Stimulated activated memory B cell treated with anti-CD40 and anti-IgM and Interleukin-4, amounts not matched to agents 10 μg/mL and 1 μg/mL and 100 μg/mL, for 72 hours (primary cell): Measurements from ENCODE around the gene CATSPER3.
"Not testable (repeated sequence)": the region's sequence is repeated elsewhere in the genome, so short reads cannot be mapped to it uniquely, and the experiment has no call there.

Source experiments
- ATAC-seq: fragments of 150-1000 bp; cut with Tn5 transposase; 2 replicates; pipeline ENCODE4 v1.10.0; 2021
- H3K27ac Mint-ChIP-seq: one replicate; pipeline ENCODE4 v1.8.0; 2022; ENCODE audit warnings: mild to moderate bottlenecking, mixed read lengths
- H3K27me3 Mint-ChIP-seq: one replicate; pipeline ENCODE4 v1.8.0; 2022; ENCODE audit warnings: mixed read lengths
- H3K36me3 Mint-ChIP-seq: one replicate; pipeline ENCODE4 v1.8.0; 2022; ENCODE audit warnings: mixed read lengths
- H3K4me1 Mint-ChIP-seq: one replicate; pipeline ENCODE4 v1.8.0; 2022; ENCODE audit warnings: mixed read lengths
- H3K4me3 Mint-ChIP-seq: one replicate; pipeline ENCODE4 v1.8.0; 2022; ENCODE audit warnings: mild to moderate bottlenecking, moderate library complexity, mixed read lengths
- H3K9me3 Mint-ChIP-seq: one replicate; pipeline ENCODE4 v1.8.0; 2022; ENCODE audit warnings: mixed read lengths

CATSPER3 gene

GRCh38 chr5:134958755-134959154 is 9.0 kb upstream of the CATSPER3 start:
- Mint-ChIP-seq H3K4me1 (no peaks in the 10 kb centered on the region), H3K27ac (no peak overlapping the region), H3K9me3 (peaks cover 6% of the 10 kb centered on the region), H3K36me3 (peaks cover 28% of the 10 kb centered on the region), H3K4me3 (no peak overlapping the region), H3K27me3 (no peaks in the 10 kb centered on the region)
- ATAC-seq = no peak

GRCh38 chr5:134963098-134963497 is 4.6 kb upstream of the CATSPER3 start:
- Mint-ChIP-seq H3K4me3 (no peak overlapping the region), H3K27me3 (no peaks in the 10 kb centered on the region), H3K36me3 (peaks cover 38% of the 10 kb centered on the region), H3K27ac (no peak overlapping the region), H3K4me1 (no peaks in the 10 kb centered on the region), H3K9me3 (no peaks in the 10 kb centered on the region)
- ATAC-seq = no peak

GRCh38 chr5:134964359-134965270 is 3.1 kb upstream of the CATSPER3 start:
- H3K27me3 Mint-ChIP-seq = no peaks in the 10 kb centered on the region
- H3K9me3 Mint-ChIP-seq = no peaks in the 10 kb centered on the region
- H3K4me1 Mint-ChIP-seq = no peaks in the 10 kb centered on the region
- H3K36me3 Mint-ChIP-seq = peaks cover 43% of the 10 kb centered on the region
- no peak for ATAC-seq
- H3K4me3 Mint-ChIP-seq = no peak overlapping the region
- no peak overlapping the region for H3K27ac Mint-ChIP-seq

GRCh38 chr5:134965271-134965825 is 2.4 kb upstream of the CATSPER3 start:
- Mint-ChIP-seq H3K36me3 (peaks cover 44% of the 10 kb centered on the region), H3K9me3 (no peaks in the 10 kb centered on the region), H3K4me1 (no peaks in the 10 kb centered on the region), H3K4me3 (no peak overlapping the region), H3K27ac (no peak overlapping the region), H3K27me3 (no peaks in the 10 kb centered on the region)
- ATAC-seq = no peak

GRCh38 chr5:134968055-134968454 is 348 bp downstream of the CATSPER3 start:
- H3K27ac Mint-ChIP-seq = no peak overlapping the region
- no peaks in the 10 kb centered on the region for H3K9me3 Mint-ChIP-seq
- no peak for ATAC-seq
- no peaks in the 10 kb centered on the region for H3K27me3 Mint-ChIP-seq
- H3K4me1 Mint-ChIP-seq = no peaks in the 10 kb centered on the region
- H3K36me3 Mint-ChIP-seq = peaks cover 58% of the 10 kb centered on the region
- no peak overlapping the region for H3K4me3 Mint-ChIP-seq

GRCh38 chr5:134969166-134969565 is 1.5 kb downstream of the CATSPER3 start:
- Mint-ChIP-seq H3K36me3 (peaks cover 63% of the 10 kb centered on the region), H3K9me3 (no peaks in the 10 kb centered on the region)

GRCh38 chr5:134975078-134975715 is 7.5 kb downstream of the CATSPER3 start:
- Mint-ChIP-seq H3K27me3 (no peaks in the 10 kb centered on the region), H3K9me3 (peaks cover 19% of the 10 kb centered on the region), H3K4me3 (no peak overlapping the region), H3K27ac (no peak overlapping the region), H3K36me3 (peaks cover 65% of the 10 kb centered on the region), H3K4me1 (no peaks in the 10 kb centered on the region)
- no peak for ATAC-seq

More at GRCh38 chr5:134969166-134969565, 1.5 kb downstream of the CATSPER3 start:
- no peak overlapping the region for H3K4me3 Mint-ChIP-seq
- no peak for ATAC-seq
- no peaks in the 10 kb centered on the region for H3K27me3 Mint-ChIP-seq
- no peaks in the 10 kb centered on the region for H3K4me1 Mint-ChIP-seq
- no peak overlapping the region for H3K27ac Mint-ChIP-seq

- Mint-ChIP-seq H3K4me1 (no peaks in the 10 kb centered on the region), H3K4me3 (no peak overlapping the region), H3K36me3 (peaks cover 71% of the 10 kb centered on the region), H3K27ac (no peak overlapping the region), H3K27me3 (peaks cover 6% of the 10 kb centered on the region), H3K9me3 (peaks cover 22% of the 10 kb centered on the region)
- no peak for ATAC-seq
Observed at GRCh38 chr5:134975843-134976242, 8.1 kb downstream of the CATSPER3 start.

- H3K36me3 Mint-ChIP-seq = peaks cover 73% of the 10 kb centered on the region
- no peak overlapping the region for H3K4me3 Mint-ChIP-seq
- peaks cover 16% of the 10 kb centered on the region for H3K27me3 Mint-ChIP-seq
Observed at GRCh38 chr5:134976841-134977240, 9.1 kb downstream of the CATSPER3 start.

GRCh38 chr5:134979416-134979815 is 11.7 kb downstream of the CATSPER3 start:
- peaks cover 49% of the 10 kb centered on the region for H3K9me3 Mint-ChIP-seq
- ATAC-seq = no peak
- no peak overlapping the region for H3K4me3 Mint-ChIP-seq
- no peaks in the 10 kb centered on the region for H3K4me1 Mint-ChIP-seq
- H3K36me3 Mint-ChIP-seq = peaks cover 67% of the 10 kb centered on the region
- no peak overlapping the region for H3K27ac Mint-ChIP-seq
- H3K27me3 Mint-ChIP-seq = peaks cover 20% of the 10 kb centered on the region

More at GRCh38 chr5:134976841-134977240, 9.1 kb downstream of the CATSPER3 start:
- Mint-ChIP-seq H3K9me3 (peaks cover 30% of the 10 kb centered on the region), H3K4me1 (no peaks in the 10 kb centered on the region), H3K27ac (no peak overlapping the region)
- ATAC-seq = no peak

GRCh38 chr5:134982230-134982629 is 14.5 kb downstream of the CATSPER3 start:
- ATAC-seq = no peak

GRCh38 chr5:134989266-134989830 is 21.6 kb downstream of the CATSPER3 start:
- Mint-ChIP-seq H3K4me3 (no peak overlapping the region), H3K9me3 (no peaks in the 10 kb centered on the region), H3K27ac (no peak overlapping the region), H3K27me3 (no peaks in the 10 kb centered on the region), H3K4me1 (peaks cover 7% of the 10 kb centered on the region), H3K36me3 (no peaks in the 10 kb centered on the region)
- ATAC-seq = no peak

More at GRCh38 chr5:134982230-134982629, 14.5 kb downstream of the CATSPER3 start:
- peaks cover 43% of the 10 kb centered on the region for H3K9me3 Mint-ChIP-seq
- no peak overlapping the region for H3K27ac Mint-ChIP-seq
- peaks cover 20% of the 10 kb centered on the region for H3K27me3 Mint-ChIP-seq
- peaks cover 46% of the 10 kb centered on the region for H3K36me3 Mint-ChIP-seq
- no peaks in the 10 kb centered on the region for H3K4me1 Mint-ChIP-seq
- H3K4me3 Mint-ChIP-seq = no peak overlapping the region

GRCh38 chr5:134990183-134990582 is 22.5 kb downstream of the CATSPER3 start:
- not testable (repeated sequence) for H3K4me3 Mint-ChIP-seq, H3K27ac Mint-ChIP-seq, H3K27me3 Mint-ChIP-seq, H3K36me3 Mint-ChIP-seq, H3K9me3 Mint-ChIP-seq, ATAC-seq
- H3K4me1 Mint-ChIP-seq = peaks cover 16% of the 10 kb centered on the region

- peaks cover 20% of the 10 kb centered on the region for H3K4me1 Mint-ChIP-seq
- H3K36me3 Mint-ChIP-seq = no peaks in the 10 kb centered on the region
- no peaks in the 10 kb centered on the region for H3K27me3 Mint-ChIP-seq
- H3K9me3 Mint-ChIP-seq = no peaks in the 10 kb centered on the region
- no peak overlapping the region for H3K27ac Mint-ChIP-seq
- H3K4me3 Mint-ChIP-seq = no peak overlapping the region
- no peak for ATAC-seq
Observed at GRCh38 chr5:134992148-134992547, 24.4 kb downstream of the CATSPER3 start.

- Mint-ChIP-seq H3K4me3 (no peak overlapping the region), H3K27me3 (no peaks in the 10 kb centered on the region), H3K27ac (no peak overlapping the region), H3K36me3 (no peaks in the 10 kb centered on the region), H3K4me1 (peaks cover 20% of the 10 kb centered on the region), H3K9me3 (no peaks in the 10 kb centered on the region)
- ATAC-seq = no peak
Observed at GRCh38 chr5:134993161-134993560, 25.5 kb downstream of the CATSPER3 start.
